HG02678 (cell line): ENCODE results near the gene TRPV6.

Experiments used
- ATAC-seq: cut with Tn5 transposase; IDR thresholded peaks from one replicate; pipeline ENCODE4 v1.9.1; 2021; ENCODE audit warnings: mild to moderate bottlenecking, moderate library complexity; ENCODE audit not compliant: unreplicated experiment

Gene TRPV6

GRCh38 chr7:142886866-142887265, 1.3 kb upstream of the TRPV6 start:
- ATAC-seq: no peak

- no peak for ATAC-seq
These were observed 1.3 kb downstream of the TRPV6 start for GRCh38 chr7:142884286-142884640.

- no peak for ATAC-seq
These were observed 1.8 kb downstream of the TRPV6 start for GRCh38 chr7:142883571-142884285.

- ATAC-seq: no peak
These were observed 2.4 kb downstream of the TRPV6 start for GRCh38 chr7:142883145-142883544.

- ATAC-seq: no peak
These were observed 3.2 kb downstream of the TRPV6 start for GRCh38 chr7:142882338-142882678.

GRCh38 chr7:142881586-142882337, 3.8 kb downstream of the TRPV6 start:
- no peak for ATAC-seq

- ATAC-seq: peak; percentile 59
These were observed 4.6 kb downstream of the TRPV6 start for GRCh38 chr7:142880876-142881505.

- ATAC-seq: no peak
These were observed 6.5 kb downstream of the TRPV6 start for GRCh38 chr7:142879060-142879459.

- ATAC-seq: no peak
These were observed 7.2 kb downstream of the TRPV6 start for GRCh38 chr7:142878315-142878714.

- ATAC-seq: no peak
These were observed 8.3 kb downstream of the TRPV6 start for GRCh38 chr7:142876991-142877910.

- no peak for ATAC-seq
These were observed 9.1 kb downstream of the TRPV6 start for GRCh38 chr7:142876236-142876960.

- no peak for ATAC-seq
These were observed 10.1 kb downstream of the TRPV6 start for GRCh38 chr7:142875456-142875855.

GRCh38 chr7:142874837-142875236, 10.7 kb downstream of the TRPV6 start:
- no peak for ATAC-seq

- no peak for ATAC-seq
These were observed 11.1 kb downstream of the TRPV6 start for GRCh38 chr7:142874409-142874808.

- ATAC-seq: no peak
These were observed 11.7 kb downstream of the TRPV6 start for GRCh38 chr7:142873871-142874270.

- ATAC-seq: peak; percentile 65
These were observed 12.2 kb downstream of the TRPV6 start for GRCh38 chr7:142873281-142873784.

- ATAC-seq: no peak
These were observed 13.4 kb downstream of the TRPV6 start for GRCh38 chr7:142872106-142872675.

- no peak for ATAC-seq
These were observed 14.1 kb downstream of the TRPV6 start for GRCh38 chr7:142871260-142872105.
